NCI-H1694 (cell line): ENCODE data around the gene SGF29.
"Not testable (repeated sequence)": the region's sequence is repeated elsewhere in the genome, so short reads cannot be mapped to it uniquely, and the experiment has no call there.

Experiments used
- DNase-seq: peaks from one replicate; lab custom pipeline; 2025; lab: John Stamatoyannopoulos, UW

Gene SGF29

DNA sequence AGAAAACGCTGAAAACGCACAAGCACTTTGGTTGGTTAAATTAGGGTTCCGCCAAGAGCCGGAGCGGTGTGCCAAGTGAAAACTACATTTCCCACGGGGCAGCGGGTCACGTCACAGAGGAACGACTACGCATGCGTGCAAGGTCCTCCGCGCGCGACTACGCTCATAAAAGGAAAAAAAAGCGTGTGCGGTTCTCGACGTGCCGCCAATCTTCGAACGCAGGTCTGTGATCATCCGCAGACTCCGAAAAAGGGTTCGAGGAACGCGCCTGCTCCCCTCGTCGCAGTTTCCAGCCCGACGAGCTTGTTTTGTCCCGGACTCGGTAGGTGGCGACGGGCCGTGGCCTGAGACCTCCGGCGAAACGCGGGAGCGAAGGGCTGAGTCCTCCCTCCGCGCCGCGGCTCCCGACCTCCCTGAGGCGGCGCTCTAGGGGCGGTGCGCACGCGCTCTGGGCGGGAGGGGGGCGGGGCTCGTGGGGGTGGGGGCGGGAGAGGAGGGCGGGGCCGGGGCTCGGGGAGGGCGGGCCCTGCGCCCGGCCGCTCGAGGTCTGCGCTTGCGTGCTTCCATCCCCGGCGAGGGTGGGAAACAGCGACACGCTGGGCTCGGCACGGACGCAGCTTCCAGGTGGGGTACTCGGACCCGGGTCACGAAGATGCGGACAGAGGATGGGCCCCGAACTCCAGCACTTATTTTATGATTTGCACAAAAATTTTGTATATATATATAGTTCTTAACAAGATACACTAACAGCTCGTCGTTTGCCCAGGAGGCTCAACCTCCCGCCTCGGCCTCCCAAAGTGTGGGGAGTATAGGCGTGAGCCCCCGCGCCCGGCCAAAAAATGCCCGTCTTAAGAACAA, at the start of gene SGF29:
SGF29 (plus strand) TSS at position 145 of the 858 bp plus-strand sequence. CDS start 27,150 bp downstream, outside the sequence.
- DNase-seq: peak; percentile 79

DNA sequence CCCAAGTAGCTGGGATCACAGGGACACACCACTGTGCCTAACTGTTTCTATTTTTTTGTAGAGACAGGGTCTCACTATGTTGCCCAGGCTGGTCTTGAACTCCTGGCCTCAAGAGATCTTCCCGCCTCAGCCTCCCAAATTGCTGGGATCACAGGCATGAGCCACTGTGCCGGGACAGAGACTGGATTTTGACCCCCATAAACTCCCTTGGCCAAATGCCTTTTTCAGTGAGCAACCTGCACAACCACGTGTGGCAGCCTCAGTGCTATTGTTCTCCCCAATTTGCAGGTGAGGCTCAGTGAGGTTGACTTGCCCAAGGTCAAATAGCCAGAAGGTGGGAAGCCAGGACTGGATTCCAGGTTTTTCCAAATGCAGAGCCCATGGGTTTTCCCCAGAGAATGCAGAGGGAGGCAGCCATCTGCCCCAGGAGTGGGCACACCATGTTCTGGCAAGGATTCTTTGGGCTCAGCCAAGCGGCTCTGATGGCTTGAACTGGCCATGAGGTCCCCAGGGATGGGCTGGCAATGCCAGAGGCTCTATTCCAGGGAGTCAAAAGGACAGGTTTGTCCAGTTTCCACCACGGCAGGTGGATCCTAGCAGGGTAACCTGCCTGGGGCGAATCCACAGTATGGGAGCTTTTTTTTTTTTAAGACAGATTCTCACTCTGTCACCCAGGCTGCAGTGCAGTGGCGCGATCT, 48.9 kb upstream of the SGF29 start:
- no peak for DNase-seq

DNA sequence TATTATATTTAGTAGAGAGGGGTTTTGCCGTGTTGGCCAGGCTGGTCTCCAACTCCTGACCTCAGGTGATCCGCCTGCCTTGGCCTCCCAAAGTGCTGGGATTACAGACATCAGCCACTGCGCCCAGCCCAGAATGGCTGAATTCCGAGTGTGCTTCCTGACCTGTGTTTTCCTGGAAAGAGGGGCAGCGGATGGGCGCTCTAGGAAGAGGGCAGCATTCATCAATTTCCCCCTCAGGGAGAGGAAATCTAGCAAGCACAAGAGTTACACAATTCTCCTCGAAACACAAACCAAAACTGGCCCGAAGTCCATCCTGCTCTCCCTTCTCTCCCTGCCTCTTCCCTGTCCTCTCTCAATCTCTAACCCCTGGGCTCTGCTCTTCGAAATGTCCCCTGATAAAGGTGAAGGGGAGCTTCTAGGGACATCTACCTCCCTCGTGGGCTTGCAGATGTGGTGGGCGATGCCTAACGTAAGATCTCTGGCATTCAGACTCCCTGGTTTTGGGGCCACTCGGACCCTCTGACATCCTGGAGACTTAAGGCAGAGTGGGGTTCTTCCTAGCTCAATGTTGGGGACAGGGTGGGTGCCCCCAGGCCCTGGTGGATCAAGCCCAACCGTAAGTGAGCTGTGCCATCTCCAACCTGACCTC, 48.1 kb upstream of the SGF29 start:
- no peak for DNase-seq

DNA sequence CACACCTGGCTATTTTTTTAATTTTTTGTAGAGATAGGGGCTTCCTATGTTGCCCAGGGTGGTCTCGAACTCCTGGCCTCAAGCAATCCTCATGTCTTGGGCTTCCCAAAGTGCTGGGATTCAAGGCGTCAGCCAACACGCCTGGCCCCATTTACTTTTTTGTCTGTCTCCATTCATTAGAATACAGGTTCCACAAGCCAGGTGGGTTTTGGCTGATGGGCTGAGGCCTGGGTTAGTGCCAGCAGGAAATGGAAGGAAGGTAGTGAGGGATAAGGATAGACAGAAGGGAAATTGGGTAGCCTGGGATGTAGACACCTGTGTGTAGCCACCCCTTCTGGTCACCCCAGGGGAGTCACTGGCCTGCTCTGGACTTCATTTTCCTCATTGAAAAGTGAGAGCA, 42.7 kb upstream of the SGF29 start:
- no peak for DNase-seq

DNA sequence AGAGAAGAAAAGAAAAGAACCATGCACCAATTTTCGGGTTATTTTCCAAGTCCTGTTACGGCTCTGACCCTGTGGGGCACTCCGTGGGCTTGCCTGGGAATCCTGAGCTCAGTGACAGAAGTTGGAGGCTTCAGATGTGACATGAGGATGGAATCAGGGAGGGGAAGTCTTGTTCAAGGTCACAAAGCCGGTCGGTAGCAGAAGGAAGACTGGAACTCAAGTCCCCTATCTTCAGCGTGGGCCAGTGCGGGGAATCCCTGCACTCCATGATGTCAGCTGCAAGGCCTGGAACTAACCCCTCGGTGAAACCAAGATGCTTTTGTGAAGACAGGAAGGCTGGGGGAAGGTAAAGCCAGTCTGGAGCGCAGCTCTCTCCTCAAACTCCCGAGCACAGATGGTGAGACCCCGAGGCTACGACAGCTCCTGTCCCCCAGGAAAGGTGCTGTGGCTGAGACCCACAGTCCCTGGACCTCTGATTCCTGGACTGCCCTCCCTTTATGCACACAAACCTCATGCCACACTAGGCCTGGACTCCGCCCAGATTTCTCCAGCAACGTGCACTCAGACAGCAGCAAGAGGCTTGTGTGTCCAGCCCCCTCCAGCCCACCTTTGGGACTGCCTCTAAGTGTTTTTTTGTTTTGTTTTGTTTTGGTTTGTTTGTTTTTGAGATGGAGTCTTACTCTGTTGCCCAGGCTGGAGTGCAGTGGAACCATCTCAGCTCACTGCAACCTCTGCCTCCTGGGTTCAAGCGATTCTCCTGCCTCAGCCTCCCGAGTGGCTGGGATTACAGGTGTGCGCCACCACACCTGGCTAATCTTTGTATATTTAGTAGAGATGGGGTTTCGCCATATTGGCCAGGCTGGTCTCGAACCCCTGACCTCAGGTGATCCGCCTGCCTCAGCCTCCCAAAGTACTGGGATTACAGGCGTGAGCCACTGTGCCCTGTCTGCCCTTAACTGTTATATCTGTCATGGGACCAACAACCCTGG, 41.6 kb upstream of the SGF29 start:
- DNase-seq: no peak

DNA sequence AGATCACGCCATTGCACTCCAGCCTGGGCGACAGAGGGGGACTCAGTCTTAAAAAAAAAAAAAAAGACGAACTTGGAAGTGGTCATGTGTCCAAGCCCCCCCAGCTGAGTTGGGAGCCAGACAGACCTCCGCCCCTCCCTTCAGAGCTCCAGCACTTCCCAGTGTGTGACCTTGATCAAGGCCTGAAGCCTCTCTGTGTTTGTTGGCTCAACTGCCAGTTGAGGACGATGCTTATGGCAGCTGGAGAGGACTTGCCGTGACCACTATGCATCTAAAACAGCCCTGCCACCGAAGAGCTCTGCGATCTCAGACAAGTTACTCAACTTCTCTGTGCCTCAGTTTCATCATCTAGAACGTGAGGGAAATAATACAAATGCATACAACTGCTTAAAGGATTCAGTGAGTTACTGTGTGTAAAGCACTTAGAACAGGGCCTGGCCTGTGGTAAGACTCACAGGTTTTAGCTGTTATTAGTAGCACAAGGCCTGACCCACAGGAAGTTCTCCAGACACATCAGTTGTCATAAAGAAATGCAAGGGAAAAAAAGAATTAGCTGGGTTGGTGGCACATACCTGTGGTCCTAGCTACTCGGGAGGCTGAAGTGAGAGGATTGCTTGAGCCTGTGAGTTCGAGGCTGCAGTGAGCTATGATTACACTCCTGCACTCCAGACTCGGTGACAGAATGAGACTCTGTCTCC, 40.1 kb upstream of the SGF29 start:
- DNase-seq: no peak

DNA sequence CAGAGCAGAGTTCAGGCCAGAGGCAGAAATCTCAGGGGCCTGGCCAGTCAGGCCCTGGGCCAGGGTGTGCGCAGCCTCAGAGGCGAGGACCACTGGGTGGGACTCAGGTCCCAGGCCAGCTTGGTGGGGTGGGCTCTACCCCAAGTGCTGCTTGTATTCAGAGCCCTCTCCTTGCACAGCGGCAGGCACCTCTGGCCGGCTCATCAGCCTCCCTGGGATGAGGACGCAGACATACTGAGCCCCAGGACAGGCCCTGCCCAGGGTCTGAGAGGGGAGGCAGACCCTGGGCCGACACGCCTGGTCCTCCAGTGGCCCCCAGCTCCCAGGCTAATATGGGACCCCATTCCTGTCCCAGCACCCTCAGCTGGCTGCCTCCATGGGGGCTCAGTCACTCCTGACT, 39.5 kb upstream of the SGF29 start:
- DNase-seq: no peak

DNA sequence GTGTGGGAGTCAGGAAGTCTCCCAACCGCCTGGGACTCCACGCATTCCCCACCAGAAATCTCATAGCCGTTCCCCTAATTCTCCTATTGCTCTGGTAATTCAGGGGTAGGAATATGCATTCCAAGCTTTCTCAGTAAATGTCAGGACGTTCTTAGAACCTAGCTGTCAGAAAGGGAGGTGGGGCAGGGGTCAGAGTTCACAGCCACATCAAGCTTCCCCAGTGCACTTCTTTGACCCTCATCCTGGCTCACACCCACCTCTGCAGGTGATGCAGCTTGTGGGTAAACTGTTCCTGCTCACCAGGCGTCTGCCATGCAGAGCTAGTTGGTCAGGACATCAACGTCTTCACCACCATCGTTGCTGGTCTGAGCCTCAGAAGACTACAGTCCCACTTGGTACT, 33.0 kb upstream of the SGF29 start:
- DNase-seq: no peak

DNA sequence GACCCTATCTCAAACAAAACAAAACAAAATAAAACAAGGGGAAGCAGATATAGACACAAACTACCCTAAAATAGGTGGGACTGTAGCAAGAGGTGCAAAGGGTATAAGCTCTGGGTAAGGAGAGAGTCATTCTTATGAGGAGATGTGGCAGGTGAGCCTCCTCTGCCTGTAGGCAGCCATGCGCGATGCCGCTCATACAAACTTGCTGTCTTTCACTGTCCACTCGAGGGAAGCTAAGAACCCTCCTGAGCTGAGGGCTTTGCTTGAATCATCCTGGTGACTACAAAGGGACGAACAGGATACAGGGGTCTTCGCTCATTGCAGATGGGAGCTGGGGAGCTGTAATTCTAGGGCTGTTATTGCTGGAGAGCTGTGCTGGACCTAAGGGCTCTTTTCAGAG, 32.3 kb upstream of the SGF29 start:
- no peak for DNase-seq

DNA sequence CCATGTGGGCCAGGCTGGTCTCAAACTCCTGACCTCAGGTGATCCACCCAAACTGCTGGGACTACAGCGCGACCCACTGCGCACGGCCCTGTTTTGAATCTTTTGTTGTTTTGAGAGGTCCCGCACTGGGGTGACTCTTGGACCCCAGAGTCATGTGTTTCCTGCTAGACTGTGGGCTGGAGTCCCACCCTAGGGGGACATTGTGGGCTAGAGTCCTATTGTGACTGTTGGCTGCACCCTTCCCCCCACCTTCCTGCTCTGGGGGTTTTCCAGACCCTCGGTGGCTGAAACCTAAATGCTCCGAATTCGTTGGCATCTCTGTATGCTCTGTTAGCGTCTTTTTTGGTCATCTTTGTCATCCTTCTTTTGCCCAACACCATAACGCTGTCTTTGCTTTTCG, 30.9 kb upstream of the SGF29 start:
- no peak for DNase-seq

DNA sequence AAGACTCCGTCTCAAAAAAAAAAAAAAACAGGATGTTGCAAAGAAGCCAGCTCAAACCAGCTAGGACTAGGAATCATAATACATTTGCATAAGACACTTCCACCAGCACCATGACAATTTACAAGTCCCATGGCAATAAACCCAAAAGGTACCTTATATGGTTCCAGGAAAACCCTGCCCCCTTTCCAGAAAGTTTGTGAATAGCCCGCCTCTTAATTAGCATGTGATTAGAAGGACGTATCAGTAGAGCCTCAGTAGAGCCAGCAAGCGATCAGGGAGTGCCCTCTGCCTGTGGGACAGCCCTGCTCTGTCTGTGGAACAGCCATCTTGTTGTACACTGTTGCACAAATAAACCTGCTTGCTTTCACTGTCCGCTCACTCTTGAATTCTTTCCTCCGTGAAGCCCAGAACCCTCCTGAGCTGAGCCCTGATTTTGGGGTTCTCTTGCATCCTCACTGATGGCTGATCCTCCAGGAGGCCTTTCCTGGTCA, 29.0 kb upstream of the SGF29 start:
- no peak for DNase-seq

DNA sequence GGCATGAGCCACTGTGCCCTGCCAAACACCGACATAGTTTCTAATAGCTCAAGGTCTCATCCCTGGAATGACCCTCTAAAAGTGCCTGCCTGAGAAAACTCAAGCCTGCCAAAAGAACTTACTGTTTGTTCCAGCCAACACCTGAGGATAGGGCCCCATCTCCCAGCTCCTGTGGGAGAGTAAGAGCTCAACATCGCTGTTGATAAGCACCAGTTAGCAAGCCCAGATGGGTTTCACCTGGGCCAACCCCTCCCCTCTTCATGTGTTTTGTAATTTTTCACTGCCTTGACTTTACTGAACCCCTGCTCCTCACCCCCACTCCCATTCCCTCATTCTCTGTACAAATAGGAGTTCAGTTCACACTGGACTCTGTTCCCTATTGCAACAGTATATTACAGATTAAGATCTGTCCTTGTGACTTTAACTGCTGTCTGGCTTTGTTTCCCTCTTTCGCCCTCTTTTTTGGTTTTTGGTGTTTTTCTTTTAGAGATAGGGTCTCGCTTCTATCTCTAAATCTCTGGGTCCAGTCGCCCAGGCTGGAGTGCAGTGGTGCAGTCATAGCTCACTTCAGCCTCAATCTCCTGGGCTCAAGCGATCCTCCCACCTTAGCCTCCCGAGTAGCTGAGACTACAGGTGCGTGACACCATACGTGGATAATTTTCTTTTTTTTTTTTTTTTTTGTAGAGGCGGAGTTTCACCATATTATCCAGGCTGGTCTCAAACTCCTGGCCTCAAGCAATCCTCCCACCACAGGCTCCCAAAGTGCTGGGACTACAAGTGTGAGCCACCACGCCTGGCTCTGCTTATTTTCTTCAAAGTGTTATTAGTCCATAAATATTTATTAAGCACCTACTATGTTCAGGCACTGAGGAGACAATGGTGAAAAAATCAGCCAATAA, 27.3 kb upstream of the SGF29 start:
- no peak for DNase-seq

DNA sequence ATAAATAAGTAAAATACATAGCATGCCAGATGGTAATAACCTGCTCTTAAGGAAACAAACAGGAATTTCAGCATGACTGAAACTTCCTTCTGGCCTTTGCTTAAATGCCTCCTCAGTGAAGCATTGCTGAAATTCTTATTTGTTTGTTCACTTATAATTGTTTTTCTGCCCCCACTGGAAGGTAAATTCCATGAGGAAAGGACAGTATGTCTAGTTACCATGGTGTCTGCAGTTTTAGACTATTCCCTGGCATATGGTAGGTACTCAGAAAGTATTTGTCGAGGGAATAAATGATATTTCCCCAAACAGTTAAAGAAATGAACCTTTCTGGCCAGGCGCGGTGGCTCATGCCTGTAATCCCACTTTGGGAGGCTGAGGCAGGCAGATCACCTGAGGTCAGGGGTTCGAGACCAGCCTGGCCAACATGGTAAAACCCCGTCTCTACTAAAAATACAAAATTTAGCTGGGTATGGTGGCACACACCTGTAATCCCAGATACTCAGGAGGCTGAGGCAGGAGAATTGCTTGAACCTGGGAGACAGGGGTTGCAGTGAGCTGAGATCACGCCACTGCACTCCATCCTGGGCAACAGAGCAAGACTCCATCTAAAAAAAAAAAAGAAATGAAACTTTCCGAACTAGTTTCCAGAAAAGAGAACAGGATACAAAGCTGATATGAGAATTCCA, 26.5 kb upstream of the SGF29 start:
- not testable (repeated sequence) for DNase-seq

DNA sequence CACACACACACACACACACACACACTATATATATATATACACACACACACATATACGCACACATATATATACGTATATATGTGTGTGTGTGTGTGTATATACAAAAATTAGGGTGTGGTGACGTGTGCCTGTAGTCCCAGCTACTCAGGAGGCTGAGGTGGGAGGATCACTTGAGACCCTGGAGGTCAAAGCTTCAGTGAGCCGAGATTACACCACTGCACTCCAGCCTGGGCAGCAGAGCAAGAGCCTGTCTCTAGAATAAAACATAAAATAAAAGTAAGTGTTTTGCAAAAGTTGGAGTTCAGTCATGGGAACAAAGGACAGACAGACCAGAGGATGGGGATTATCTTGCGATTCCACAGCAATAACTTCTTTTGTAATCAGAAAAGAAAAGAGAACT, 25.7 kb upstream of the SGF29 start:
- no peak for DNase-seq

DNA sequence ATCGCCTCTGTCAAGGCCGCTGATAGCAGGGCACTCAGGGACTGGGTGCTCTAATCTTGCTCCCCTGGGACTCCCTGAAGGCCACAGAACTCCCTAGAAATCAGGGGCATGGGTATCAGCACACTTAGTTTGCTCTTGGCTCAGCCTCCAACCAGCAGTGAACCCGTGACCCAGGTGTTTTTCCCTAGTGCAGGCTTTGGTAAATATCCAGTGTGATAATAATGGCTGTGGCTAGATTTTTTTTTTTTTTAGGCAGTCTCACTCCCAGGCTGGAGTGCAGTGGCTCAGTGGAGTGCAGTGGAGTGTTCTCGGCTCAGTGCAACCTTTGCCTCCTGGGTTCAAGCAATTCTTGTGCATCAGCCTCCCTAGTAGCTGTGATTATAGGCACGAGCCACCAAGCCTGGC, 25.3 kb upstream of the SGF29 start:
- DNase-seq: no peak

DNA sequence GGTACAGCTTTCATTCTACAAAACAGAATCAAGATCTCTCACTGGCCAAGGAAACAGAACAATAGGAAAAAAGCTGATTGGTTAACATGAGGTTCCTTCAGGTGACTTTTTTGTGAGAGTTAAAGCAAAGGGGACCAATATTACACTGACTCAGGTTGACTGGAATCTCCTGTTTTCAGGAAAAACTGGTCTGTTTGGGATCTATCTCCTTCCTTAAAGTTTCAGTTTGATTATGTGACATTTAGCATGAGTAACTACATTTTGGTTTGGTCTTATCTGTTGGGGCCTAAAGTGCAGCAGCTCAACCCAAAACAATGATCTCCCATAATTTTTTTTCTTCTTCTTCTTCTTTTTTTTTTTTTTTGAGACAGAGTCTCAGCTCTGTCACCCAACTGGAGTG, 24.6 kb upstream of the SGF29 start:
- DNase-seq: no peak

DNA sequence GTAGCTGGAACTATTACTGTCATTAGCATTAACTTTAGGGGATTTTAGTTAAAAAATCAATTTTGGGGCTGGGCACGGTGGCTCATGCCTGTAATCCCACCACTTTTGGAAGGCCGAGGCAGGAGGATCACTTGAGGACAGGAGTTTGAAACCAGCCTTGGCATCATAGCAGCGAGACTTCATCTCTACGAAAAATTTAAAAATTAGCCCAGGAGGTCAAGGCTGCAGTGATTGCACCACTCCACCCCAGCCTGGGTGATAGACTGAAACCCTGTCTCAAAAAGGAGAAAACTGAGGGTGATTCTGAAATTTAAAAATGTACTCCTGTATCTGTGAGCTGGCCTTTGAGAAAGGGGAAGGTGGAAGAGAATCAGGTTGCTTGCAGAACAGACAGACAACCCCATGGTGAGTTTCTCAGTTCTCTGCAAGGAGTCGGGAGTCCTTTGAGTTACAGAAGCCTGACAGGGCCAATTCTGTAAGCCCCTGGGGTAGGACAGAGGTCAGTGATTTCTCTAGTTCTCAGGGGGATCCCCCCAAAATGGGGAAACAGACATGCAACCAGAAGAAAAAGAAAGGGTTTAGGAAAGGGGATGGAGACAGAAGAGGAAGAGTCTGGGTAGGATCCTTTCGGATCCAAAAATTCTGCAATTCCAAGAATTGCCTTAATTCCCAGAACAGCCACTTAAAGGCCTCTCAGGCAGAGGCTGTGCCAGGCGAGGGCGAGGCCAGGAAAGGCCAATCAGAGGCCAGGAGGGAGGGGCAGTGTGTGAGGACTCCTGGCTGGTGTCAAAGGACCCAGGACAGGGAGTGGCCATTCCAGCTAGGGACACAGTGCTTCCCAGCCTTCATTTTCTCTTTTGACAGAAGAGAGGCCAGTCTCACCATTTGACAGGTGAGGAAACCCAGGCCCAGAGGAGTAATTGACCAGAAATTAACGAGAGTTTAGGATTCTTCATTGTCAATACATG, 21.7 kb upstream of the SGF29 start:
- no peak for DNase-seq
